Endothelial cell of umbilical vein (primary cell): ENCODE data around the gene SUMO2.
A peak's percentile ranks its signal among the peaks of the same experiment; 100 is the strongest.

Experiments
- GATA2 ChIP-seq: IDR thresholded peaks from 2 replicates; pipeline ENCODE4 v1.7.0; 2011; ENCODE audit warnings: low read depth, mild to moderate bottlenecking, moderate library complexity, mixed read lengths, low read length; ENCODE audit not compliant: insufficient read length, insufficient read depth
- MYC ChIP-seq: IDR thresholded peaks from one replicate; pipeline ENCODE4 v1.6.1; 2011; ENCODE audit warnings: mild to moderate bottlenecking, low read depth, low read length
- POLR2A ChIP-seq: IDR thresholded peaks from 2 replicates; pipeline ENCODE4 v1.6.1; 2012; ENCODE audit warnings: low read depth, mild to moderate bottlenecking, control low read depth, low read length
- TF ChIP-seq, protein P1 (sequence below), 2 donors: IDR thresholded peaks; 1 replicate in 1 of 2; 2 replicates in 1 of 2; pipeline ENCODE4 v1.5.1; 2011; ENCODE audit warnings: low read length in 2 of 2, mild to moderate bottlenecking in 2 of 2, moderate library complexity in 2 of 2, control low read depth in 1 of 2, inconsistent platforms in 1 of 2, low read depth in 1 of 2; ENCODE audit not compliant: insufficient read depth in 1 of 2; ENCODE audit errors: extremely low read depth in 1 of 2

DNA sequence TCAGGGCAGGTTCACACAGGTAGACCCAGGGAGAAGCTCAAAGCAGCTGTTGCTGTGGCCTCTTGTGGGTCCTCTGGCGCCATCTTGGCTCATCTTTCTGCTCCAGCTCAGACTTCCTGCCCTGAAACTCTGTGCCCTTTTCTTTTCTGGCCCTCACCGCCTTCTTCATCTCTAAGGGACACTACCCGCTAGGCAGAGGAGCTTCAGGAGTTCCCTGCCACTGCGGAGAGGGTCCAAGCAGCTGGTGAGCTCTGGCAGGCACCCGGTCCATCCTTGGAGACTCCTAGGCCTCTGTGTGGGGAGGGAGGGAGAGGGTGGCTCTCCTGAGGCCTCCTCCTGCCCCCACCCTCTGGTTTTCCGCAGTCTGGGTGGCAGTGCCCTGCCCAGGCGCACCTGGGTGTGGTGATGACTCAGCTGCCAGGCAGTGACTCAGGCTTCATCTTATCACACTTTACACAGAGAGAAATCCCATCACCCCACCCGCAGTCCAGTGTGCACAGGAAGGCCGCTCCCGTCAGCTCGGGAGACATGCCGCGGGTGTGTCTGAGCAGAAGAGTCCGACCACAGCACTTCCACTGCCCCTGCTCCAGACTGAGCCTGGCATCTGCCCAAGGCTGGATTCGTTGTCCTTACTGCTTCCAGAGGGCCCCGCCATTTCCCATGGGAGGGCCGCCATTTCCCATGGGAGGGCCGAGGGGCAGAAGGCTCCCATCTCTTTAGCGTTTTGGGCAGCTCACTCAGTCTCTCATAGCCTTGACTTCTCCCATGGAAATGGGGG lies 58.5 kb downstream of the SUMO2 start:
- TF ChIP-seq, protein P1, sequence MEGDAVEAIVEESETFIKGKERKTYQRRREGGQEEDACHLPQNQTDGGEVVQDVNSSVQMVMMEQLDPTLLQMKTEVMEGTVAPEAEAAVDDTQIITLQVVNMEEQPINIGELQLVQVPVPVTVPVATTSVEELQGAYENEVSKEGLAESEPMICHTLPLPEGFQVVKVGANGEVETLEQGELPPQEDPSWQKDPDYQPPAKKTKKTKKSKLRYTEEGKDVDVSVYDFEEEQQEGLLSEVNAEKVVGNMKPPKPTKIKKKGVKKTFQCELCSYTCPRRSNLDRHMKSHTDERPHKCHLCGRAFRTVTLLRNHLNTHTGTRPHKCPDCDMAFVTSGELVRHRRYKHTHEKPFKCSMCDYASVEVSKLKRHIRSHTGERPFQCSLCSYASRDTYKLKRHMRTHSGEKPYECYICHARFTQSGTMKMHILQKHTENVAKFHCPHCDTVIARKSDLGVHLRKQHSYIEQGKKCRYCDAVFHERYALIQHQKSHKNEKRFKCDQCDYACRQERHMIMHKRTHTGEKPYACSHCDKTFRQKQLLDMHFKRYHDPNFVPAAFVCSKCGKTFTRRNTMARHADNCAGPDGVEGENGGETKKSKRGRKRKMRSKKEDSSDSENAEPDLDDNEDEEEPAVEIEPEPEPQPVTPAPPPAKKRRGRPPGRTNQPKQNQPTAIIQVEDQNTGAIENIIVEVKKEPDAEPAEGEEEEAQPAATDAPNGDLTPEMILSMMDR (IDR thresholded peaks at IDR 0.05; ENCODE audit: extremely low read depth in 1 of 2, insufficient read depth in 1 of 2, low read depth in 1 of 2, low read length in 2 of 2): no peak
- TF ChIP-seq POLR2A: peak; percentile 66
- no peak for TF ChIP-seq MYC
- TF ChIP-seq GATA2: peak; percentile 81
